A549 (cell line): ENCODE data around the gene PPARA. TPM values are rescaled to one million over a fixed set of nuclear protein-coding genes. Genes with fewer than 3 reads are reported as not detected.

Source experiments
- ATAC-seq, 2 experiments: fragments of 200-7000 bp in 1 of 2; fragments of >200 bp in 1 of 2; cut with Nextera tagmentation in 1 of 2; cut with Tn5 transposase in 1 of 2; 3 replicates each; pipeline versions ENCODE4 v1.8.0 to v1.9.1; 2018 to 2020; ENCODE audit warnings: mild to moderate bottlenecking in 1 of 2, moderate library complexity in 1 of 2
- CTCF ChIA-PET: fragments of 300-600 bp; sonication (Branson Sonifier 250); formaldehyde crosslinking; extraction: SDS; loops from one replicate; lab custom pipeline; 2021; ENCODE audit warnings: antibody characterized with exemption, inconsistent platforms; lab: Yijun Ruan, JAX
- POLR2A ChIA-PET: fragments of 350-600 bp; formaldehyde crosslinking; extraction: SDS; loops from one replicate; lab custom pipeline; 2021; ENCODE audit warnings: antibody characterized with exemption, inconsistent platforms; lab: Yijun Ruan, JAX
- DNase-seq, 2 experiments: peaks; one replicate each; pipeline versions ENCODE4 v3.0.0 to v3.0.0-alpha.2; 2011 to 2016; ENCODE audit warnings: low read depth in 1 of 2, low spot score in 1 of 2
- FAIRE-seq: peaks from 2 replicates; lab custom pipeline; 2011; peaks lifted over from hg19 to GRCh38; lab: Jason Lieb, UNC
- H3K27ac ChIP-seq, 2 experiments: fragments of >200 bp; sonication (Bioruptor Twin); formaldehyde crosslinking; 3 replicates each; pipeline ENCODE4 v1.5.1; 2016 to 2017
- H3K4me1 ChIP-seq: fragments of >200 bp; sonication (Bioruptor Twin); formaldehyde crosslinking; 3 replicates; pipeline ENCODE4 v1.6.1; 2016
- H3K4me2 ChIP-seq: fragments of >200 bp; sonication (Bioruptor Twin); formaldehyde crosslinking; 3 replicates; pipeline ENCODE4 v1.6.1; 2016
- H3K4me3 ChIP-seq: fragments of >200 bp; sonication (Bioruptor Twin); formaldehyde crosslinking; 3 replicates; pipeline ENCODE4 v1.5.1; 2016
- H3K9me3 ChIP-seq: fragments of >200 bp; sonication (Bioruptor Twin); formaldehyde crosslinking; 3 replicates; pipeline ENCODE4 v1.6.1; 2016
- CHD4 ChIP-seq: fragments of 200-600 bp; sonication (generic); IDR thresholded peaks from 2 replicates; pipeline ENCODE4 v1.6.1; 2016; ENCODE audit warnings: antibody characterized with exemption, mild to moderate bottlenecking, borderline replicate concordance
- EHF ChIP-seq: fragments of 250-450 bp; sonication (Bioruptor Pico); IDR thresholded peaks from 2 replicates; pipeline ENCODE4 v1.5.0; 2020; ENCODE audit warnings: mild to moderate bottlenecking
- ESRRA ChIP-seq: fragments of 150-350 bp; IDR thresholded peaks from 2 replicates; pipeline ENCODE4 v1.6.1; 2014; ENCODE audit warnings: mild to moderate bottlenecking, low read length, borderline replicate concordance
- FOXS1 ChIP-seq: fragments of 250-450 bp; sonication (Bioruptor Pico); IDR thresholded peaks from 2 replicates; pipeline ENCODE4 v1.5.0; 2020; ENCODE audit warnings: mild to moderate bottlenecking, moderate library complexity
- KDM5A ChIP-seq: fragments of 200-600 bp; sonication (generic); IDR thresholded peaks from 2 replicates; pipeline ENCODE4 v1.6.1; 2016; ENCODE audit warnings: antibody characterized with exemption, mild to moderate bottlenecking
- MAZ ChIP-seq: fragments of 150-350 bp; IDR thresholded peaks from 2 replicates; pipeline ENCODE4 v1.6.1; 2014; ENCODE audit warnings: antibody characterized with exemption, low read depth, low read length, borderline replicate concordance
- MYC ChIP-seq: IDR thresholded peaks from 2 replicates; pipeline ENCODE4 v1.6.1; 2012; ENCODE audit warnings: mild to moderate bottlenecking, inconsistent platforms, low read length, improper control_type of control experiment, borderline replicate concordance
- RAD21 ChIP-seq, 2 experiments: fragments of >200 bp in 1 of 2; sonication (Bioruptor Twin) in 1 of 2; formaldehyde crosslinking in 1 of 2; IDR thresholded peaks in 1 of 2; conservative IDR thresholded peaks in 1 of 2; 2 replicates in 1 of 2; 3 replicates in 1 of 2; pipeline ENCODE4 v1.6.1; 2012 to 2018; ENCODE audit warnings: inconsistent platforms in 1 of 2
- RNF2 ChIP-seq: fragments of 200-600 bp; sonication (generic); IDR thresholded peaks from 2 replicates; pipeline ENCODE4 v1.6.1; 2016; ENCODE audit warnings: low read depth, mild to moderate bottlenecking, antibody characterized with exemption, moderate library complexity, borderline replicate concordance
- SMC3 ChIP-seq: fragments of >200 bp; sonication (Bioruptor Twin); formaldehyde crosslinking; IDR thresholded peaks from 3 replicates; pipeline ENCODE4 v1.6.1; 2018; ENCODE audit warnings: inconsistent platforms
- ZFP36 ChIP-seq: fragments of 450-650 bp; IDR thresholded peaks from 2 replicates; pipeline ENCODE4 v1.6.1; 2014; ENCODE audit warnings: borderline replicate concordance; ENCODE audit not compliant: partially characterized antibody
- WGBS: methylation state at CpG from one replicate; pipeline ENCODE4 v1.1.6; 2017; ENCODE audit errors: missing lambda C conversion rate; 5-methylcytosine and 5-hydroxymethylcytosine counted together
- polyA plus RNA-seq, 4 experiments: library from polyadenylated mRNA; depleted of rRNA in 3 of 4; stranded (reverse); fragments of >200 nt; fragmentation: RNase III in 1 of 4; extraction: RNeasy Plus Mini Kit Qiagen cat#74134 plus additional on column Dnase treatment in 1 of 4; gene quantifications; 2 replicates in 3 of 4; 3 replicates in 1 of 4; pipeline ENCODE4 v1.2.3, GENCODE V29; 2011 to 2017
- TF ChIP-seq, protein P1 (sequence below): IDR thresholded peaks from 2 replicates; pipeline ENCODE4 v1.6.1; 2012; ENCODE audit warnings: low read depth, borderline replicate concordance
- TF ChIP-seq, protein P2 (sequence below): fragments of 250-450 bp; sonication (Bioruptor Pico); IDR thresholded peaks from 2 replicates; pipeline ENCODE4 v1.5.0; 2020; ENCODE audit warnings: low read depth, mild to moderate bottlenecking, moderate library complexity
- TF ChIP-seq, protein P3 (sequence below): fragments of >200 bp; sonication (Bioruptor Twin); formaldehyde crosslinking; IDR thresholded peaks from 3 replicates; pipeline ENCODE4 v1.5.1; 2016
- TF ChIP-seq, protein P4 (sequence below): fragments of 200-600 bp; sonication (generic); IDR thresholded peaks from 2 replicates; pipeline ENCODE4 v1.6.1; 2016; ENCODE audit warnings: antibody characterized with exemption, mild to moderate bottlenecking, moderate library complexity

The PPARA gene
- polyA plus RNA-seq, 2 of the 4 experiments (the other 2 are of a cell fraction), result 2.6 to 2.8 TPM

DNA sequence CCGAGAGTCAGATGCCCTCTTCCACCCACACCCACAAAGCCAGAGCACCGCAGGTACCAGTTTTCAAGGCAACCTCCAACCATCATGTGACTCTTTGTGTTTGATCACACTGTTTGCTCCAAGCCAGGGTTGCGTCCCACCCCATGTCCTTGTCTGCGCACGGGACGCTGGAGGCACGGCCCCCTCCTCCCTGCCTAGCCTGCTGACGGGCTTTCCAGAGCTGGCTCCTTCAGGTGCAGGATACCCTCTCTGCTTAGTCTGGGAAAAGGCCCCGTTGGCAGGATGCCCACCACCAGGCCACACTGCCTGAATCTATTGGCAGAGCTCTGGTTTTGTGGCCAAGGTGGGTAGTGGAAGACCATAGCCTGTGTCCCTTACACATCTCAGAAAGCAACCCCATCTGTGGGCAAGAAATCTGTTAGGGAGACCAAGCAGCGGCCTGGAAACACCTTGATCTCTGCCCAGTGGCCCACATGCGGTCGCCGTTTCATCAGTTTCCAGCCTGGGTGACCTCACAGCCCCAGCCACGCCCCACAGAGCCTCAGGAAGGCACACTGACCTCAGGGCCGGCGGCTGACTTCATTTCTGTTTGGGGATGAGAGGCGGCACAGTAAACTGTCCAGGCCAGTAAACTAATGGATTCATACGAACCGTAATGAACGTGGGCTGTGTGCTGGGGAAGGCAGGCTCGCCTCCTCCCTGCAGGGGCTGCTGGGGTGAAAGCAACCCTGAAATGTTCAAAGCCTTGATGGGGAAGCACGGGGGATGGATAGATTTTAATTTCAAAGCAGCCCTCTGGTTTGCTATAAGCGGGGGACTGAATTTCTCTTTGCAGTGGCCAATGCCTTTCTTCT, 73.9 kb downstream of the PPARA start (continued):
- TF ChIP-seq, protein P1, sequence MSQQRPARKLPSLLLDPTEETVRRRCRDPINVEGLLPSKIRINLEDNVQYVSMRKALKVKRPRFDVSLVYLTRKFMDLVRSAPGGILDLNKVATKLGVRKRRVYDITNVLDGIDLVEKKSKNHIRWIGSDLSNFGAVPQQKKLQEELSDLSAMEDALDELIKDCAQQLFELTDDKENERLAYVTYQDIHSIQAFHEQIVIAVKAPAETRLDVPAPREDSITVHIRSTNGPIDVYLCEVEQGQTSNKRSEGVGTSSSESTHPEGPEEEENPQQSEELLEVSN, result no peak
- no peak for TF ChIP-seq ZFP36
- no peak for TF ChIP-seq SMC3

DNA sequence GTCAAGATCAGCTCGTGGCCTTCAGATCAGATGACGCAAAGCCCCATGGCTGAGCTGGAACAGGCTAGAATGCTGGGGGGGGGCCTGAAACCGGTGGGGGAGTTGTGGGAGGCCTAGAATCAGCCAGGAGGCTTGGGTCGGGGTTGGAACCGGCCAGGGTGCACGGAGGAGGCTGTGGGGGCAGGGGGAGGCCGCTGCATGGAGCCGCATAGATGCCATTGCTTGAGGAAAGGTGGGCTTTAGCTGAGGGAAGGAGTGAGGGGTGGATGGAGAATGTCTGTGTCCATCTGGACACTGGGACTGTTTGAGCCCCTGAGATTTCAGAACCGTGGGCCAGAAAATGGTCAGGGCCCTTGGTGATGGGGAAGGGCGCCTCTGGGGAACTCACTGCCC, 74.6 kb downstream of the PPARA start:
- no peaks in the 10 kb centered on the region for H3K9me3 ChIP-seq
- no peak overlapping the region for H3K4me2 ChIP-seq
- POLR2A ChIA-PET, result no interaction called here
- CTCF ChIA-PET, result interaction anchor here (1.2 to 1.6 kb wide), 2 partner anchors 10 to 231 kb away, joined by 3 to 4 read pairs; no protein-coding TSS in a partner anchor
- WGBS, result 93% methylated on average over 4 of the region's 10 CpGs
- H3K4me3 ChIP-seq, result no peak overlapping the region
- FAIRE-seq (no peak), DNase-seq (no peak), ATAC-seq (no peak)
- TF ChIP-seq MYC, result no peak
- TF ChIP-seq, protein P1, result no peak
- TF ChIP-seq RAD21 (conservative IDR thresholded peaks at IDR 0.05 in 1 of 2, IDR thresholded peaks at IDR 0.05 in 1 of 2), result no peak
- TF ChIP-seq MAZ, result no peak
- no peak for TF ChIP-seq RNF2
- TF ChIP-seq KDM5A, result no peak
- TF ChIP-seq, protein P2, sequence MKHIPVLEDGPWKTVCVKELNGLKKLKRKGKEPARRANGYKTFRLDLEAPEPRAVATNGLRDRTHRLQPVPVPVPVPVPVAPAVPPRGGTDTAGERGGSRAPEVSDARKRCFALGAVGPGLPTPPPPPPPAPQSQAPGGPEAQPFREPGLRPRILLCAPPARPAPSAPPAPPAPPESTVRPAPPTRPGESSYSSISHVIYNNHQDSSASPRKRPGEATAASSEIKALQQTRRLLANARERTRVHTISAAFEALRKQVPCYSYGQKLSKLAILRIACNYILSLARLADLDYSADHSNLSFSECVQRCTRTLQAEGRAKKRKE (CRISPR knock-in tag), result no peak
- no peak for TF ChIP-seq CHD4
- TF ChIP-seq EHF (CRISPR knock-in tag), result no peak
- TF ChIP-seq FOXS1, result no peak
- TF ChIP-seq ESRRA, result no peak
- TF ChIP-seq, protein P3, sequence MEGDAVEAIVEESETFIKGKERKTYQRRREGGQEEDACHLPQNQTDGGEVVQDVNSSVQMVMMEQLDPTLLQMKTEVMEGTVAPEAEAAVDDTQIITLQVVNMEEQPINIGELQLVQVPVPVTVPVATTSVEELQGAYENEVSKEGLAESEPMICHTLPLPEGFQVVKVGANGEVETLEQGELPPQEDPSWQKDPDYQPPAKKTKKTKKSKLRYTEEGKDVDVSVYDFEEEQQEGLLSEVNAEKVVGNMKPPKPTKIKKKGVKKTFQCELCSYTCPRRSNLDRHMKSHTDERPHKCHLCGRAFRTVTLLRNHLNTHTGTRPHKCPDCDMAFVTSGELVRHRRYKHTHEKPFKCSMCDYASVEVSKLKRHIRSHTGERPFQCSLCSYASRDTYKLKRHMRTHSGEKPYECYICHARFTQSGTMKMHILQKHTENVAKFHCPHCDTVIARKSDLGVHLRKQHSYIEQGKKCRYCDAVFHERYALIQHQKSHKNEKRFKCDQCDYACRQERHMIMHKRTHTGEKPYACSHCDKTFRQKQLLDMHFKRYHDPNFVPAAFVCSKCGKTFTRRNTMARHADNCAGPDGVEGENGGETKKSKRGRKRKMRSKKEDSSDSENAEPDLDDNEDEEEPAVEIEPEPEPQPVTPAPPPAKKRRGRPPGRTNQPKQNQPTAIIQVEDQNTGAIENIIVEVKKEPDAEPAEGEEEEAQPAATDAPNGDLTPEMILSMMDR, result no peak
- TF ChIP-seq, protein P4, sequence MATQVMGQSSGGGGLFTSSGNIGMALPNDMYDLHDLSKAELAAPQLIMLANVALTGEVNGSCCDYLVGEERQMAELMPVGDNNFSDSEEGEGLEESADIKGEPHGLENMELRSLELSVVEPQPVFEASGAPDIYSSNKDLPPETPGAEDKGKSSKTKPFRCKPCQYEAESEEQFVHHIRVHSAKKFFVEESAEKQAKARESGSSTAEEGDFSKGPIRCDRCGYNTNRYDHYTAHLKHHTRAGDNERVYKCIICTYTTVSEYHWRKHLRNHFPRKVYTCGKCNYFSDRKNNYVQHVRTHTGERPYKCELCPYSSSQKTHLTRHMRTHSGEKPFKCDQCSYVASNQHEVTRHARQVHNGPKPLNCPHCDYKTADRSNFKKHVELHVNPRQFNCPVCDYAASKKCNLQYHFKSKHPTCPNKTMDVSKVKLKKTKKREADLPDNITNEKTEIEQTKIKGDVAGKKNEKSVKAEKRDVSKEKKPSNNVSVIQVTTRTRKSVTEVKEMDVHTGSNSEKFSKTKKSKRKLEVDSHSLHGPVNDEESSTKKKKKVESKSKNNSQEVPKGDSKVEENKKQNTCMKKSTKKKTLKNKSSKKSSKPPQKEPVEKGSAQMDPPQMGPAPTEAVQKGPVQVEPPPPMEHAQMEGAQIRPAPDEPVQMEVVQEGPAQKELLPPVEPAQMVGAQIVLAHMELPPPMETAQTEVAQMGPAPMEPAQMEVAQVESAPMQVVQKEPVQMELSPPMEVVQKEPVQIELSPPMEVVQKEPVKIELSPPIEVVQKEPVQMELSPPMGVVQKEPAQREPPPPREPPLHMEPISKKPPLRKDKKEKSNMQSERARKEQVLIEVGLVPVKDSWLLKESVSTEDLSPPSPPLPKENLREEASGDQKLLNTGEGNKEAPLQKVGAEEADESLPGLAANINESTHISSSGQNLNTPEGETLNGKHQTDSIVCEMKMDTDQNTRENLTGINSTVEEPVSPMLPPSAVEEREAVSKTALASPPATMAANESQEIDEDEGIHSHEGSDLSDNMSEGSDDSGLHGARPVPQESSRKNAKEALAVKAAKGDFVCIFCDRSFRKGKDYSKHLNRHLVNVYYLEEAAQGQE, result no peak
- H3K27ac ChIP-seq, result no peak overlapping the region
- no peaks in the 10 kb centered on the region for H3K4me1 ChIP-seq
